OCI-M1 (cell line): Measurements from ENCODE around the gene HOXC6.
"Not testable (repeated sequence)": the region's sequence is repeated elsewhere in the genome, so short reads cannot be mapped to it uniquely, and the experiment has no call there.

Source experiments
- DNase-seq: peaks from one replicate; lab custom pipeline; 2025; lab: John Stamatoyannopoulos, UW

The HOXC6 gene

GRCh38 chr12:54041097-54041690, 13.0 kb downstream of the HOXC6 start:
- no peak for DNase-seq

DNA sequence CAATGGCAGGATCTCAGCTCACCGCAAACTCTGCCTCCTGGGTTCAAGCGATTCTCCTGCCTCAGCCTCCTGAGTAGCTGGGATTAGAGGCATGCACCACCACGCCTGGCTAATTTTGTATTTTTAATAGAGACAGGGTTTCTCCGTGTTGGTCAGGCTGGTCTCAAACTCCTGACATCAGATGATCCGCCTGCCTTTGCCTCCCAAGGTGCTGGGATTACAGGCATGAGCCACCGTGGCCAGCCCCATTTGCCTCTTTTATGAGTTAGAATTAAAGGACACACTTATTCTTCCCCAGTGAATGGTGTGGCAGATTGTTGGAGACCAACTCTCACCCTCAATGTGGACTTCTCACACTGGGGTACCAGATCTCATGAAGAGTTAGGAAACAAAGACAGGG, 13.8 kb downstream of the HOXC6 start:
- DNase-seq = not testable (repeated sequence)

DNA sequence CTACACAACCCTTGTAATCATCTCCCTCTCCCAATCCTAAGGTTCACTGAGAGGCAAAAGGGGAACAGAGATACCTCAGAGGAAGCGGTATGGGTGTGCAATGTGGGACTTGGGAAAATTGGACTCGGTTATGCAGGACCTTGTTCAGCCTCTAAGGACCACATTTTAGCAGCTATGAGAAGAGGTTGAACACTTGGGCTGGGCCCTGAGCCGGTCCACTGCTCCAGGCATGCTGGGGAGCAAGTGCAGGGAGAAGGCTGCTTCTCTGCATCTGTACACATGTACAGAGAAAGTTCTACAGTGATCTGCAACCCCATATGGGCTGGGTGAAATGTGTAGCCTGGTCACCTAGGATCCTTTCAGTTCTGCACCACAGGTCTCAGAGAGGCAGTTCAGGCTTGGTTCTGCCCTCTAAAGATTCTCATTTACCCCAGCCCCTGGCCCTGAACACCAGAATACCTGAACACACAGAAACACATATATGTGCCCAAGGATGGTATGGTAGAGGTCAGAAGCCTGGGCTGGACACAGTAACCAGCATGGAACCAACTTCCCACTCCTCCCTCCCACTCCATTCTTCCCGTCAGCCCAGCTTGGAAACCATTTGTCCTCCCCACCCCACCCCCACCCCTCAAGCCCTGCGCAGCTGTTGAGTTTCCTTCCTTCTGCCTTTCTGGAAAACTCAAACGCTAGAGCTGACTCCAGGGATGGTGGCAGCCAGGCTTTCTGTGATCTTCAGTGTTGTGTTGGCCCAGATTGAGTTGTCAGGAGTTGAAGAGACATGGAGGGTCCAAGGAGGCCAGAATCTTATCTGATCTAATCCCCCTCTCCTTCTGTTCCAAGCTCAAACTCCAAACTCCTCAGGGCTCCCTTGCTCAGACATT, 15.0 kb downstream of the HOXC6 start:
- DNase-seq = no peak

- DNase-seq = no peak
These were observed 16.3 kb downstream of the HOXC6 start for GRCh38 chr12:54044425-54045103.

- DNase-seq = no peak
These were observed 17.2 kb downstream of the HOXC6 start for GRCh38 chr12:54045401-54045800.

GRCh38 chr12:54045868-54046521, 17.8 kb downstream of the HOXC6 start:
- DNase-seq = no peak

- DNase-seq = no peak
These were observed 18.5 kb downstream of the HOXC6 start for GRCh38 chr12:54046809-54047159.

DNA sequence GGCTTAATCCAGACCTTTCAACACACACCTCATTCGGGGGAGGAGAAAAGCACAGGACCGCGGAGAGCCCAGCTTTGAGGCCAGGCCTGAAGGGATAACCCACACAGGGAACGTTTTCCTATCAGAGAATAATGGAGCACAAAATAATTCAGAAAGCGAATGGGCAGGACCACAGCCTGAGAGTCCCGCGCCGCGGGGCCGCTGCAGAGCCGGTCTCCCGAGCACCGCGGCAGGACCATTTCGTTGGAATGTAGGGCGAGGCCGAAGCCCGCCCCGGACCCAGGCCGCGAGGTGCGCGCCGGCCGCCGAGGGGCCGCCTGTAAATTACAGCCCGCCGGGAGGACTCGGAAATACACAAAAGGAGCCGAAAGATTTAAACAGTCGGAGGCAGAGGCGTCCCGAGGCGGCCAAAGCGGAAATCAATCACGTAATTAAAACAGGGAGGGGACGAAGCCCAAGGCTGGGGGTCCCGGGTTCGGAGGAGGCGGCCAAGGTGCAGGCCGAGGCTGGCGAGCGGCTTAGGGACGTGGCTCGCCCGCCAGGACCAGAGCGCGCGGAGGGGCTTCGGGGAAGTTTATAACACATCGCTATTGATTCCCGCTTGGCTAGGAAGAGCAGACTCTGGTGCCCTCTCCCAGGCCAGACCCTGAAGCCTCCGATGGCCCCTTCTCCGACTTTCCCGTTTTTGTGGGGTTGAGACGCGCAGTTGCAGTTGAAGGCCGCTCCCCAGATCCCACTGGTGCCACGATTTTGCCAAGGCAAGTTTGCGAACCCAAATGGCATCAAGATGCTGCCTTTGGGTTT, 19.1 kb downstream of the HOXC6 start:
- DNase-seq = no peak

DNA sequence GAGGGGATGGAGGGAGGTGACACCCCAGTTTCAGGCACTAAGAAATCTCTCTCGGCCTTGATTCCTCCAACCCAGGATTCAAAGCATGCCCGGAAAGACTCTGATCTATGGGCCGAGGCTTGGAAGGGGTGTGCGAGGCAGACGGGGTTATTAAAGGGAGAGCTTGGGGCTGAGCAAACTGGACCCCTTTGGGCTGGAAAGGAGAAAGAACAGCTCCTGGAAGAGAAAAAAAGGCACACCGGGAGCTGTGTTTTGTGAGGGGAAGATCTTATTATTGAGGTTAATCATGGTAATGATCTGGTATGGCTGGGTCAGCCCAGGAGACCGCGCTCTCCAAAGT, 19.7 kb downstream of the HOXC6 start:
- no peak for DNase-seq

DNA sequence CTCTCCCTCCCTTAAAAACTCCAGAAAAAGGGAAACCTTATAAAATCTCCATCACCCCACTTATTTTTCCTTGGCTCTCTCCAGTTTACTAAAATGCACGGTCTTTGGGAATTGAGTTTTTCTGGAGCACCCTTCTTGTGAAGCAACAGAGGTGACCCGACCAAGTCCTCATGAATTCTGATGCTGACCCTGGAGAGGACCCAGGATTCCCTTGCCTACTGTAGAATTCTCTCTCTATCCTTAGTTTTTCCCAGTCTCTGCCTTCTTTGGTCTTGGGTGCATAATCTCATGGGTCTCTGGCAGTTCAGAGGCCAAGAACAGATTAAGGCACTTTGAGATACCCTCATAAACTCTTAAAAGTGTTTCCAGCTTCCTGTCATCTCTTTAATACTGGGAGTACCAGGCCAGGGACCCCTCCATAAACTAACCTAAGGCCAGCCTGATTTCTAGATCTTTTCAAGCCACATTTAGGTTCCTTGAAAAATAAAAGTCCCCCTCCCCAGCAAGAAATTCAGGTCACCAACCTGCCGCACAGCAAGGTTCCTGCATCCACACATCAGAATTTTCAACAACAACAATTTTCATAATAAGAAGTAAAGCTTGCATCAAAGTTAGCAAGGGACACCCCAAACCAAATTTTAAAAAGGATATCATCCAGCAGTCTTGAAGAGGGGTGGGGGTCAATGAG, 20.3 kb downstream of the HOXC6 start:
- DNase-seq = no peak

DNA sequence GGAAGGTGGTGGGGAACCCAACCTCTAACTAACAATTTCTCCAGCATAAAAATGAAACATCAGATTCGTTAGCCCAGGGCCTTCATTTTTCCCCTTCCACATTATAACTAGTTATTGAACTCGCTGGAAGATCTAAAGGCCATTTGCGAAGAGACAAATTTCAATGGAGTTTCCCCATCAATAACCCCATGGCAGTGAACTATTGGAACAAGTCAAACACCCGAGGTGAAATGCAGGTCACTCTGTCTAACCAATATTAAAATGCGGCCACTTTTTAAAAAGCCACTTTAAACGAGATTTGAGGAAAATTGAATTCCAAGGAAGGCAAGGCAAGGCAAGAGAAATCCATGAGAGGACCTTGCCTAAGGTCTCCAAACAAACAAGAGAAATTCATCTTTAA, 20.9 kb downstream of the HOXC6 start:
- no peak for DNase-seq

DNA sequence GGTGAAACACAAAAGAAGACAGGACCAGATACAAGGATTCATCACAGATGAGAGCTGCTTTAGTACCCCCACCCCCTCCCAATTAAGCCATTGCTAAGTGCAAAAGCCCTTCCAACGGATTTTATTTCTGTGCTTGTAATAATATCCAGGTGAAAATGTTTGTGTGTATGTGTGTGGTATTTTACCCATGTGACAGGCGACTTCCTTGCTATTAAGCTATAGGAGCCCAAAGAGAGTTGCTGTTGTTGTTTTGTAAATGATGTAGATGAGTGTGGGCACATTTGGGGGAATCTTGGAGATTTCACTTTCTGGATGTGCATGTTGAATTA, 22.2 kb downstream of the HOXC6 start:
- DNase-seq = no peak

- no peak for DNase-seq
These were observed 23.0 kb downstream of the HOXC6 start for GRCh38 chr12:54051026-54051842.

DNA sequence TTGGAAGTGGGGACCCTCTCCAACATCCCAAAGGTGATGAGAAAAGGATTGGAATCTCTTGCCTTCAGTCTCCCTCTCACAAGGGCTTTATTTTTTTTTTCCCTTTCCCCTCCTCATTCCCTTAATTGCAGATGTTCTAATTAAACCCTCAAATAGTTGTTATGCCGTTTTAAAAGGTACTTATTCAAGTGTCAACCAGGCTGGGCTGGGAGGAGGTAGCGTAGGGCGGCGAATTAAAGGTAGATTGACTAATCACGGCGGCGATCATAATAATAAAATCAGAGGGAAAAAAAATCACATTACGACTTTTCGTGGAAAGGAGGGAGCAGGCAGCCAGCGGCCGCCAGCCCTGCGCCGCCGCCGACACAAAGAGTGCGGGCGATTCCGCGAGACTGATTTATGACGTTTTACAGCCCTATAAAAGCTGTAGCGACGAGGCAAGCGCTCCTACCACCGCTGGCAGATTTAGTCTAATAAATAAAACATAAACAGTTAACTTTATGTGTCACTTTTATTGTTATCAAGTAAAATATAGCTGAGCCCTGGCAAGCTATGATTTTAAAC, 23.7 kb downstream of the HOXC6 start:
- DNase-seq = no peak

- DNase-seq = no peak
These were observed 24.3 kb downstream of the HOXC6 start for GRCh38 chr12:54052438-54053002.

- no peak for DNase-seq
These were observed 24.9 kb downstream of the HOXC6 start for GRCh38 chr12:54053003-54053750.

DNA sequence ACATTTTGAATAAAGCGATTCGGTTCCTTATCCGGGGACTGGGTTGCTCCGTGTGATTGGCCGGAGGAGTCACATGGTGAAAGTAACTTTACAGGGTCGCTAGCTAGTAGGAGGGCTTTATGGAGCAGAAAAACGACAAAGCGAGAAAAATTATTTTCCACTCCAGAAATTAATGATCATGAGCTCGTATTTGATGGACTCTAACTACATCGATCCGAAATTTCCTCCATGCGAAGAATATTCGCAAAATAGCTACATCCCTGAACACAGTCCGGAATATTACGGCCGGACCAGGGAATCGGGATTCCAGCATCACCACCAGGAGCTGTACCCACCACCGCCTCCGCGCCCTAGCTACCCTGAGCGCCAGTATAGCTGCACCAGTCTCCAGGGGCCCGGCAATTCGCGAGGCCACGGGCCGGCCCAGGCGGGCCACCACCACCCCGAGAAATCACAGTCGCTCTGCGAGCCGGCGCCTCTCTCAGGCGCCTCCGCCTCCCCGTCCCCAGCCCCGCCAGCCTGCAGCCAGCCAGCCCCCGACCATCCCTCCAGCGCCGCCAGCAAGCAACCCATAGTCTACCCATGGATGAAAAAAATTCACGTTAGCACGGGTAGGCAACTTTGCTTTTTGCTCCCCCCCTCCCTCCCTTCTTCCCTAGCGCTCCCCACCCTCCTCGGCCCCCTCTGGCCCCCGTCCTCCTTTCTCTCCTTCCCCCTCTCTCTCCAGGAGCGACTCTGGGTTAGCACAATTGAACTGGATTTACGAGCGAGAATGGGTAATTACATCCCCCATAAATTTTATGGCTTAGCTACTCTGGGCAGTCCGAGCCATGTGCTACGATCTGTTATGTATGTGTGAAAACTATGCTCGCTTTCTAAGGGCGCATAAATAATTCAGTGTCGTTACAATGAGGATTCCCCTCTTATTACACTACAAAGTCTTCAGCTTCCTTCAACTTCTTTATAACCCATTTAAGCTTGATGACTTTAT, 25.8 kb downstream of the HOXC6 start, which contains the start of gene HOXC4:
TSS of gene HOXC4 (plus strand) at position 85 of the 991 bp plus-strand sequence. CDS start at position 173, 88 bp downstream.
- DNase-seq = no peak

GRCh38 chr12:54054742-54055194, 26.5 kb downstream of the HOXC6 start:
- no peak for DNase-seq
